ENCODE data around the gene GRIFIN. TPM values are rescaled to one million over a fixed set of nuclear protein-coding genes. Genes with fewer than 3 reads are reported as not detected.

Gene GRIFIN
- total and polyA plus RNA-seq, 9 of the 15 experiments (the other 6 are each of a cell fraction or from before 2014, with no cell fraction given), result not detected

DNA sequence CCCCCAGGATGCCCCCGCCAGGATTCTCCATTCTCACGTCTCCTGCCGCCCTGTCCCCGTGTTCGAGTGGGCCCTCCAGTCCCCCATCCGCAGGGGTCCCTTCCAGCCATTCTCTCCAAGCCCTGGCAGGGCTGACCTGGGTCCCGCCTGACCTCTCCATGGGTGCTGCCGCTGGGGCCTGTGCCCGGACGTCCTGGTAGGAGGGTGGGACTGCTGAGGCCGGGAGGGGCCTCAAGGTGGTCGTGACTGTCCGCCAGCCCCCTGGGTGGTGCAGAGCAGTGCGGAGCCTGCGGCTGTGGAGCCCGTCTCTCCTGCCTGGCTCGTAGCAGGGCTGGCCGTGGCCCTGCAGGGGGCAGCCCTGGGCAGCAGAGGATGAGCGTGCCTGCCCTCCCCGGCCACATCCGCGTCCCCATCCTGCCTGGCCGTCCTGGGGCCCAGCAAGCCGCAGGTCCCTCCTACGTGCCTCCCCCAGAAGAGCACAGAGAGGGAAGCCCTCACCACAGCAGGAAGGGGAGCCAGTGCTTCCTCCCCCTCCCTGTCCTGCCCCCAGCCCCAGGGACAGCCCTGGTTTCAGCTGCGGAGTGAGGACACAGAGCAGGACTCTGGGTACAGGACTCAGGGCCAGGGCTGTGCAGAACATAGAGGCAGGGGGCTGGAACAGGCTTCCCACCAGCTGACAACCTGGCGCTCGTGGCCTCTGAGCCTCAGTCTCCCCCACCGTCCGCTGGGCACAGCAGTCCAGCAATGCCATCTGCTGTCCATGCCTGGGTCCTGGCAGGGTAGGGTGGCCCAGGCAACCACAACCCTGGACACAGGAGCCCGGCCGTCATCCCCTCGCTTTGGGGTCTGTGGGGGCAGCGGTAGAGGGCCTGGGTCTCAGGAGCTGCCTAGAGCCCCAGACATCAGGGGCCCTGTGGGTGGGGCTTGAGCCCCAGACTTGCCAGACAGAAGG, 1.5 kb upstream of the GRIFIN start:
- H3K9me3 ChIP-seq (replicated peaks; ENCODE audit: control insufficient read depth, insufficient read depth, low read depth, low read length), result no peaks in the 10 kb centered on the region; the same call in 1 of the 2 replicates
- ChIA-PET POLR2A (interaction anchor here (1.0 to 1.1 kb wide), 2 partner anchors 9 to 15 kb away, joined by 3 read pairs; no protein-coding TSS in a partner anchor), CTCF (ENCODE audit: low intra/inter-chr PET ratio) (interaction anchor here (0.6 to 0.7 kb wide), 2 partner anchors 233 to 1672 kb away, joined by 3 read pairs; no protein-coding TSS in a partner anchor)
- peaks cover 23% of the 10 kb centered on the region for H4K20me1 ChIP-seq (replicated peaks; ENCODE audit: control insufficient read depth, insufficient read depth, low read length)
- in situ Hi-C loops (cut with MboI) (no loop called here), intact Hi-C loops (cut with micrococcal nuclease) (loop anchor here (5.0 to 10.0 kb wide), 2 partner anchors 90 to 187 kb away; no protein-coding TSS in a partner anchor)
- FAIRE-seq (peak; percentile 11), ATAC-seq (peak; percentile 94), DNase-seq (ENCODE audit: extremely low read depth in 1 of 4, low spot score in 3 of 4) (peak; percentile 64 to 81 (median 80))
- no peaks in the 10 kb centered on the region for H3K79me2 ChIP-seq (ENCODE audit: control insufficient read depth, insufficient read depth, low read length)
- H3K27me3 ChIP-seq (ENCODE audit: control insufficient read depth in 2 of 2, insufficient read depth in 2 of 2, low read length in 2 of 2), result peaks cover 15 to 36% of the 10 kb centered on the region in 2 experiments; a peak in 4 of 5 replicates
- peak overlapping the region in 1 of 2 experiments; percentile 52; a peak in 2 of 4 replicates for H3K9ac ChIP-seq (ENCODE audit: insufficient read depth in 1 of 2, low read depth in 2 of 2, low read length in 2 of 2)
- 10% methylated on average over 28 of the region's 34 CpGs for WGBS (ENCODE audit: insufficient coverage, low coverage, missing lambda C conversion rate)
- no TSS peak for BruUV-seq (replicated peaks)
- H3K36me3 ChIP-seq (ENCODE audit: control insufficient read depth, insufficient read depth, low read length), result no peaks in the 10 kb centered on the region
- H3K4me3 ChIP-seq, result no peak overlapping the region
- H2AFZ ChIP-seq (ENCODE audit: low read depth, low read length), result no peak overlapping the region
- no peak overlapping the region for H3K27ac ChIP-seq (ENCODE audit: extremely low read depth, low read depth, low read length)
- H3K4me1 ChIP-seq (replicated peaks in 1 of 2; ENCODE audit: control insufficient read depth in 2 of 2, insufficient read depth in 2 of 2, low read length in 2 of 2), result peaks cover 0 to 53% of the 10 kb centered on the region in 2 experiments; a peak in 3 of 5 replicates
- no peak overlapping the region for H3K4me2 ChIP-seq (ENCODE audit: insufficient read depth, low read length)
- H3K9me1 ChIP-seq (ENCODE audit: control insufficient read depth, insufficient read depth, low read length), result no peaks in the 10 kb centered on the region
- TF ChIP-seq SNIP1 (IDR thresholded peaks at IDR 0.05; ENCODE audit: low read depth) (no peak), JUNB (CRISPR knock-in tag; conservative IDR thresholded peaks at IDR 0.05) (no peak), RB1 (IDR thresholded peaks at IDR 0.05; ENCODE audit: low read depth) (peak; percentile 71; the same call in 1 of the 2 replicates), ZNF76 (CRISPR knock-in tag; IDR thresholded peaks at IDR 0.05; ENCODE audit: borderline replicate concordance) (no peak), ZNF133 (CRISPR knock-in tag; IDR thresholded peaks at IDR 0.05) (no peak), ZFP1 (CRISPR knock-in tag; IDR thresholded peaks at IDR 0.05) (no peak)
- TF ChIP-seq, protein P1, sequence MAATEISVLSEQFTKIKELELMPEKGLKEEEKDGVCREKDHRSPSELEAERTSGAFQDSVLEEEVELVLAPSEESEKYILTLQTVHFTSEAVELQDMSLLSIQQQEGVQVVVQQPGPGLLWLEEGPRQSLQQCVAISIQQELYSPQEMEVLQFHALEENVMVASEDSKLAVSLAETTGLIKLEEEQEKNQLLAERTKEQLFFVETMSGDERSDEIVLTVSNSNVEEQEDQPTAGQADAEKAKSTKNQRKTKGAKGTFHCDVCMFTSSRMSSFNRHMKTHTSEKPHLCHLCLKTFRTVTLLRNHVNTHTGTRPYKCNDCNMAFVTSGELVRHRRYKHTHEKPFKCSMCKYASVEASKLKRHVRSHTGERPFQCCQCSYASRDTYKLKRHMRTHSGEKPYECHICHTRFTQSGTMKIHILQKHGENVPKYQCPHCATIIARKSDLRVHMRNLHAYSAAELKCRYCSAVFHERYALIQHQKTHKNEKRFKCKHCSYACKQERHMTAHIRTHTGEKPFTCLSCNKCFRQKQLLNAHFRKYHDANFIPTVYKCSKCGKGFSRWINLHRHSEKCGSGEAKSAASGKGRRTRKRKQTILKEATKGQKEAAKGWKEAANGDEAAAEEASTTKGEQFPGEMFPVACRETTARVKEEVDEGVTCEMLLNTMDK (IDR thresholded peaks at IDR 0.05; ENCODE audit: borderline replicate concordance, insufficient read depth, low read depth, low read length, poor library complexity, severe bottlenecking), result peak; percentile 65
- TF ChIP-seq, protein P2, sequence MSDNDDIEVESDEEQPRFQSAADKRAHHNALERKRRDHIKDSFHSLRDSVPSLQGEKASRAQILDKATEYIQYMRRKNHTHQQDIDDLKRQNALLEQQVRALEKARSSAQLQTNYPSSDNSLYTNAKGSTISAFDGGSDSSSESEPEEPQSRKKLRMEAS (CRISPR knock-in tag; IDR thresholded peaks at IDR 0.05), result peak; percentile 48
- TF ChIP-seq, protein P3, sequence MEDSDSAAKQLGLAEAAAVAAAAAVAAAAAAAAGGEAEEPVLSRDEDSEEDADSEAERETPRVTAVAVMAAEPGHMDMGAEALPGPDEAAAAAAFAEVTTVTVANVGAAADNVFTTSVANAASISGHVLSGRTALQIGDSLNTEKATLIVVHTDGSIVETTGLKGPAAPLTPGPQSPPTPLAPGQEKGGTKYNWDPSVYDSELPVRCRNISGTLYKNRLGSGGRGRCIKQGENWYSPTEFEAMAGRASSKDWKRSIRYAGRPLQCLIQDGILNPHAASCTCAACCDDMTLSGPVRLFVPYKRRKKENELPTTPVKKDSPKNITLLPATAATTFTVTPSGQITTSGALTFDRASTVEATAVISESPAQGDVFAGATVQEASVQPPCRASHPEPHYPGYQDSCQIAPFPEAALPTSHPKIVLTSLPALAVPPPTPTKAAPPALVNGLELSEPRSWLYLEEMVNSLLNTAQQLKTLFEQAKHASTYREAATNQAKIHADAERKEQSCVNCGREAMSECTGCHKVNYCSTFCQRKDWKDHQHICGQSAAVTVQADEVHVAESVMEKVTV (CRISPR knock-in tag; IDR thresholded peaks at IDR 0.05), result peak; percentile 43; the same call in 1 of the 2 replicates
- TF ChIP-seq, protein P4, sequence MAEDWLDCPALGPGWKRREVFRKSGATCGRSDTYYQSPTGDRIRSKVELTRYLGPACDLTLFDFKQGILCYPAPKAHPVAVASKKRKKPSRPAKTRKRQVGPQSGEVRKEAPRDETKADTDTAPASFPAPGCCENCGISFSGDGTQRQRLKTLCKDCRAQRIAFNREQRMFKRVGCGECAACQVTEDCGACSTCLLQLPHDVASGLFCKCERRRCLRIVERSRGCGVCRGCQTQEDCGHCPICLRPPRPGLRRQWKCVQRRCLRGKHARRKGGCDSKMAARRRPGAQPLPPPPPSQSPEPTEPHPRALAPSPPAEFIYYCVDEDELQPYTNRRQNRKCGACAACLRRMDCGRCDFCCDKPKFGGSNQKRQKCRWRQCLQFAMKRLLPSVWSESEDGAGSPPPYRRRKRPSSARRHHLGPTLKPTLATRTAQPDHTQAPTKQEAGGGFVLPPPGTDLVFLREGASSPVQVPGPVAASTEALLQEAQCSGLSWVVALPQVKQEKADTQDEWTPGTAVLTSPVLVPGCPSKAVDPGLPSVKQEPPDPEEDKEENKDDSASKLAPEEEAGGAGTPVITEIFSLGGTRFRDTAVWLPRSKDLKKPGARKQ (CRISPR knock-in tag; IDR thresholded peaks at IDR 0.05), result no peak
- TF ChIP-seq, protein P5, sequence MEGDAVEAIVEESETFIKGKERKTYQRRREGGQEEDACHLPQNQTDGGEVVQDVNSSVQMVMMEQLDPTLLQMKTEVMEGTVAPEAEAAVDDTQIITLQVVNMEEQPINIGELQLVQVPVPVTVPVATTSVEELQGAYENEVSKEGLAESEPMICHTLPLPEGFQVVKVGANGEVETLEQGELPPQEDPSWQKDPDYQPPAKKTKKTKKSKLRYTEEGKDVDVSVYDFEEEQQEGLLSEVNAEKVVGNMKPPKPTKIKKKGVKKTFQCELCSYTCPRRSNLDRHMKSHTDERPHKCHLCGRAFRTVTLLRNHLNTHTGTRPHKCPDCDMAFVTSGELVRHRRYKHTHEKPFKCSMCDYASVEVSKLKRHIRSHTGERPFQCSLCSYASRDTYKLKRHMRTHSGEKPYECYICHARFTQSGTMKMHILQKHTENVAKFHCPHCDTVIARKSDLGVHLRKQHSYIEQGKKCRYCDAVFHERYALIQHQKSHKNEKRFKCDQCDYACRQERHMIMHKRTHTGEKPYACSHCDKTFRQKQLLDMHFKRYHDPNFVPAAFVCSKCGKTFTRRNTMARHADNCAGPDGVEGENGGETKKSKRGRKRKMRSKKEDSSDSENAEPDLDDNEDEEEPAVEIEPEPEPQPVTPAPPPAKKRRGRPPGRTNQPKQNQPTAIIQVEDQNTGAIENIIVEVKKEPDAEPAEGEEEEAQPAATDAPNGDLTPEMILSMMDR (IDR thresholded peaks at IDR 0.05 in 2 of 3, conservative IDR thresholded peaks at IDR 0.05 in 1 of 3; ENCODE audit: insufficient read depth in 2 of 3, low read depth in 1 of 3, low read length in 3 of 3), result peak; percentile 70 to 86 (median 79)
